ENCODE measurements around the gene ACKR2. TPM values are rescaled to one million over a fixed set of nuclear protein-coding genes. Genes with fewer than 3 reads are reported as not detected.
A peak's percentile ranks its signal among the peaks of the same experiment; 100 is the strongest.
"Not testable (repeated sequence)": the region's sequence is repeated elsewhere in the genome, so short reads cannot be mapped to it uniquely, and the experiment has no call there.

ACKR2 gene
- total RNA-seq, 4 donors from 2014 or later: 1.4 to 9.2 (median 5.2) TPM

GRCh38 chr3:42804106-42804830, 5.0 kb upstream of the ACKR2 start, which contains the start of gene HIGD1A:
Gene HIGD1A (minus strand): TSS chr3:42804490. CDS start chr3:42794253, 10,237 bp downstream.
- no peaks in the 10 kb centered on the region for H3K27me3 ChIP-seq
- intact Hi-C loops (cut with DNase I; ENCODE audit: low total_unique reads) (no loop called here), in situ Hi-C loops (cut with MboI; ENCODE audit: low pct_ligation_motif_present in 1 of 4, low pct_unique_long_range_greater_than_20kb in 1 of 4, low sequenced_read_pairs in 3 of 4) (no loop called here)
- no peaks in the 10 kb centered on the region for H3K36me3 ChIP-seq
- H3K9me3 ChIP-seq: no peaks in the 10 kb centered on the region
- WGBS, 2 donors (ENCODE audit: low coverage in 1 of 2): 0 to 1% methylated on average over 5 to 46 of the region's 63 CpGs
- peak within 1 kb of the TSS; percentile 98 to 99 (median 98) for H3K27ac ChIP-seq
- TF ChIP-seq, protein P1, sequence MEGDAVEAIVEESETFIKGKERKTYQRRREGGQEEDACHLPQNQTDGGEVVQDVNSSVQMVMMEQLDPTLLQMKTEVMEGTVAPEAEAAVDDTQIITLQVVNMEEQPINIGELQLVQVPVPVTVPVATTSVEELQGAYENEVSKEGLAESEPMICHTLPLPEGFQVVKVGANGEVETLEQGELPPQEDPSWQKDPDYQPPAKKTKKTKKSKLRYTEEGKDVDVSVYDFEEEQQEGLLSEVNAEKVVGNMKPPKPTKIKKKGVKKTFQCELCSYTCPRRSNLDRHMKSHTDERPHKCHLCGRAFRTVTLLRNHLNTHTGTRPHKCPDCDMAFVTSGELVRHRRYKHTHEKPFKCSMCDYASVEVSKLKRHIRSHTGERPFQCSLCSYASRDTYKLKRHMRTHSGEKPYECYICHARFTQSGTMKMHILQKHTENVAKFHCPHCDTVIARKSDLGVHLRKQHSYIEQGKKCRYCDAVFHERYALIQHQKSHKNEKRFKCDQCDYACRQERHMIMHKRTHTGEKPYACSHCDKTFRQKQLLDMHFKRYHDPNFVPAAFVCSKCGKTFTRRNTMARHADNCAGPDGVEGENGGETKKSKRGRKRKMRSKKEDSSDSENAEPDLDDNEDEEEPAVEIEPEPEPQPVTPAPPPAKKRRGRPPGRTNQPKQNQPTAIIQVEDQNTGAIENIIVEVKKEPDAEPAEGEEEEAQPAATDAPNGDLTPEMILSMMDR (IDR thresholded peaks at IDR 0.05): no peak
- TF ChIP-seq POLR2A (IDR thresholded peaks at IDR 0.05) (peak; percentile 100), POLR2AphosphoS5 (IDR thresholded peaks at IDR 0.05) (peak; percentile 98 to 99 (median 99))
- DNase-seq: peak; percentile 98
- H3K4me3 ChIP-seq: peak within 1 kb of the TSS; percentile 80 to 83 (median 82)
- peaks cover 15 to 46% (median 38%) of the 10 kb centered on the region in 4 donors for H3K4me1 ChIP-seq

DNA sequence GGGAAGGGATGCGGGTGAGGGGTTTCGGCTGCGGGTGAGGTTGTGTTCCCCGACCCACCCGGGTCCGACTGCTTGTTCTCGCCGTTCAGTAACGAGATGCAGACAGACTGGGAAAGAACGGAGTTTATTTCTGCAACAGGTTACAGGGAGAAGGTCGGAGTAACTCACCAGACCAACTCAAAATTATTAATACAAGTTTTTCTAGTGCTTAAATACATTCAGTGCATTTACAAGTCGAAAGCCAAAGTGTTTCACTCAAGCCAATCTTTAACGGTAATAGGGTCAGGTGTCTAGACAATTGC, 4.5 kb upstream of the ACKR2 start:
- WGBS, 2 donors (ENCODE audit: low coverage in 1 of 2): 0 to 2% methylated on average over 1 to 13 of the region's 13 CpGs
- peak overlapping the region; percentile 66 to 83 (median 82) for H3K4me3 ChIP-seq
- in situ Hi-C loops (cut with MboI; ENCODE audit: low pct_ligation_motif_present in 1 of 4, low pct_unique_long_range_greater_than_20kb in 1 of 4, low sequenced_read_pairs in 3 of 4): no loop called here
- no peaks in the 10 kb centered on the region for H3K36me3 ChIP-seq
- H3K27me3 ChIP-seq: no peaks in the 10 kb centered on the region
- no peak for DNase-seq
- intact Hi-C loops (cut with DNase I; ENCODE audit: low total_unique reads): no loop called here
- H3K9me3 ChIP-seq: no peaks in the 10 kb centered on the region
- TF ChIP-seq, protein P1 (IDR thresholded peaks at IDR 0.05): no peak
- no peak for TF ChIP-seq EP300 (IDR thresholded peaks at IDR 0.05; ENCODE audit: low read depth)
- H3K27ac ChIP-seq: peak overlapping the region; percentile 98 to 99 (median 98)
- peaks cover 10 to 41% (median 37%) of the 10 kb centered on the region in 4 donors for H3K4me1 ChIP-seq

- Histone ChIP-seq H3K27me3 (no peaks in the 10 kb centered on the region), H3K9me3 (no peaks in the 10 kb centered on the region), H3K4me3 (peak overlapping the region in 3 of 4 donors; percentile 80 to 83 (median 83)), H3K27ac (peak overlapping the region; percentile 98 to 99 (median 98)), H3K36me3 (no peaks in the 10 kb centered on the region), H3K4me1 (peaks cover 6 to 36% (median 32%) of the 10 kb centered on the region in 4 donors)
- DNase-seq: peak; percentile 35
- intact Hi-C loops (cut with DNase I; ENCODE audit: low total_unique reads): no loop called here
- TF ChIP-seq, protein P1 (IDR thresholded peaks at IDR 0.05): no peak
- TF ChIP-seq POLR2AphosphoS5 (IDR thresholded peaks at IDR 0.05) (no peak), POLR2A (IDR thresholded peaks at IDR 0.05) (no peak), EP300 (IDR thresholded peaks at IDR 0.05; ENCODE audit: low read depth) (no peak)
- in situ Hi-C loops (cut with MboI; ENCODE audit: low pct_ligation_motif_present in 1 of 4, low pct_unique_long_range_greater_than_20kb in 1 of 4, low sequenced_read_pairs in 3 of 4): no loop called here
- 60 to 64% methylated on average over 1 to 23 of the region's 23 CpGs for WGBS, 2 donors (ENCODE audit: low coverage in 1 of 2)
Observed at GRCh38 chr3:42805141-42805821, 4.0 kb upstream of the ACKR2 start.

GRCh38 chr3:42807929-42808328, 1.3 kb upstream of the ACKR2 start:
- no peak for DNase-seq
- Histone ChIP-seq H3K36me3 (no peaks in the 10 kb centered on the region), H3K27me3 (no peaks in the 10 kb centered on the region), H3K9me3 (no peaks in the 10 kb centered on the region), H3K4me1 (peaks cover 0 to 30% (median 25%) of the 10 kb centered on the region in 4 donors), H3K27ac (no peak overlapping the region), H3K4me3 (no peak overlapping the region)
- TF ChIP-seq, protein P1 (IDR thresholded peaks at IDR 0.05): no peak
- TF ChIP-seq POLR2A (IDR thresholded peaks at IDR 0.05) (no peak), EP300 (IDR thresholded peaks at IDR 0.05; ENCODE audit: low read depth) (no peak), POLR2AphosphoS5 (IDR thresholded peaks at IDR 0.05) (no peak)
- 95 to 100% methylated on average over 2 to 4 of the region's 4 CpGs for WGBS, 2 donors (ENCODE audit: low coverage in 1 of 2)
- intact Hi-C loops (cut with DNase I; ENCODE audit: low total_unique reads) (no loop called here), in situ Hi-C loops (cut with MboI; ENCODE audit: low pct_ligation_motif_present in 1 of 4, low pct_unique_long_range_greater_than_20kb in 1 of 4, low sequenced_read_pairs in 3 of 4) (no loop called here)

DNA sequence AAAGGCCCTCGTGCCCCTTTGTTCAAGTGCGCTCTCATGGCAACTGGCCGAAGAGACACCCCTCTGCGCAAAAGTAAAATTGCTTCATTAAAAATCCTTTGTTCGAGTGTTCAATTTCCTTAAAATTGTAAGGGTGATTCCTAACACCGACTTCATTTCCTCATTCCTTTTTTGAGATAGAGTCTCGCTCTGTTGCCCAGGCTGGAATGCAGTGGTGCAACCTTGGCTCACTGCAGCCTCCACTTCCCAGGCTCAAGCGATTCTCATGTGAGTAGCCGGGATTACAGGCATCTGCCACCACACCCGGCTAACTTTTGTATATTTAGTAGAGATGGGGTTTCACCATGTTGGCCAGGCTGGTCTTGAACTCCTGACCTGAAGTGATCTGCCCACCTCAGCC, 1.5 kb downstream of the ACKR2 start:
- H3K27me3 ChIP-seq; in situ Hi-C loops (cut with MboI; ENCODE audit: low pct_ligation_motif_present in 1 of 4, low pct_unique_long_range_greater_than_20kb in 1 of 4, low sequenced_read_pairs in 3 of 4); H3K9me3 ChIP-seq; intact Hi-C loops (cut with DNase I; ENCODE audit: low total_unique reads); H3K4me3 ChIP-seq; DNase-seq; H3K36me3 ChIP-seq: not testable (repeated sequence)
- Histone ChIP-seq H3K27ac (peak overlapping the region; percentile 80 to 86 (median 82)), H3K4me1 (peaks cover 7 to 43% (median 28%) of the 10 kb centered on the region in 4 donors)
- WGBS, 2 donors (ENCODE audit: low coverage in 1 of 2): 83% methylated on average over 9 to 10 of the region's 10 CpGs

Data from transverse colon (tissue), 4 donors.